Measurements from ENCODE around the gene TSSK3.

GRCh38 chr1:32335535-32335789 is 26.9 kb upstream of the TSSK3 start:
- TF ChIP-seq EP300 (IDR thresholded peaks at IDR 0.05) (no peak), POLR2A (IDR thresholded peaks at IDR 0.05) (no peak), CTCF (IDR thresholded peaks at IDR 0.05) (no peak), POLR2AphosphoS5 (IDR thresholded peaks at IDR 0.05) (no peak)
